ENCODE measurements around the gene BAG2.

Gene BAG2

DNA sequence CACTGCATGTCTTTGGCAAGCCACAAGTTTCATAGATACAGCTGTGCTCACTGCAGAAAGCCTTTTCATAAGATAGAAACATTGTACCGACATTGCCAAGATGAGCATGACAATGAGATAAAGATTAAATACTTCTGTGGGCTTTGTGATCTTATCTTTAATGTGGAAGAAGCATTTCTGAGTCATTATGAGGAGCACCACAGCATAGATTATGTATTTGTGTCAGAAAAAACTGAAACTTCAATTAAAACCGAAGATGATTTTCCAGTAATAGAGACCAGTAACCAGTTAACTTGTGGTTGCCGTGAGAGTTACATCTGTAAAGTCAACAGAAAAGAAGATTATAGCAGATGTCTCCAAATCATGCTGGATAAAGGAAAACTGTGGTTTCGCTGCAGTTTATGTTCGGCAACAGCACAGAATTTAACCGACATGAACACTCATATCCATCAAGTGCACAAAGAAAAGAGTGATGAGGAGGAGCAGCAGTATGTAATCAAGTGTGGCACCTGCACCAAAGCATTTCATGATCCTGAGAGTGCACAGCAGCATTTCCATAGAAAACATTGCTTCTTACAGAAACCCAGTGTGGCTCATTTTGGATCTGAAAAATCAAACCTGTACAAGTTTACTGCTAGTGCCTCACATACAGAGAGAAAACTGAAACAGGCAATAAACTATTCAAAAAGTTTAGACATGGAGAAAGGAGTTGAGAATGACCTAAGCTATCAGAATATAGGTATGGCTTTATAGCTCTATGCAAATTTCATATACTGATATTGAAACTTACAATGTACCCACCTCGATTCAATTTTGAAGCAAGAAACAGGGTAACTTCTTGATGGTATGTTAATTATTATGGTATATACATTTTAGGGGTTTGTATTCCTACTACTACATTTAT, 23.9 kb upstream of the BAG2 start:
- Histone ChIP-seq H3K36me3 (ENCODE audit: control insufficient read depth, insufficient read depth, low read length) (peaks cover 13% of the 10 kb centered on the region), H3K27ac (ENCODE audit: low read depth, low read length) (no peak overlapping the region), H3K4me1 (ENCODE audit: control insufficient read depth, insufficient read depth, low read length) (no peaks in the 10 kb centered on the region), H3K4me3 (ENCODE audit: low read length) (no peak overlapping the region), H3K9ac (ENCODE audit: low read length) (no peak overlapping the region), H3K27me3 (ENCODE audit: control insufficient read depth, insufficient read depth, low read length) (no peaks in the 10 kb centered on the region)

DNA sequence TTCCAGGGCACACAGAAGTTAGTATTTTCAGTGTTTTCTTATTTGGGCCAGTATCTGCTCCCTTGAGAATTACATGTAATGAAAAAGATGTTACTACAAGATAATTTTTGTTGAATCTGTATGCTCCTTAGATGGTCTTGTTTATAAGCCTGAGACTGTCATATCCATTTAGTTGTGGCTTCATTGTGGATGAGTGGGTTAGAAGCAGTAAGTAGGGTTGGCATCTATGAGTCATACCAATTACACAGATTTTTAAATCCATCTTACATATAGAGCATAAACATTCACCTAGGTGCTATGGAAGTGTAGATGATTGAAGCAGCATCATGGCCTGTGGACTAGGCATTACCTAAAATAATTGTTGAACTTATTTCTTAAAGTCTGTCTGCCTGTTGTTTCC, 13.5 kb upstream of the BAG2 start:
- Histone ChIP-seq H3K36me3 (ENCODE audit: control insufficient read depth, insufficient read depth, low read length) (peaks cover 5% of the 10 kb centered on the region), H3K4me3 (ENCODE audit: low read length) (no peak overlapping the region), H3K27ac (ENCODE audit: low read depth, low read length) (no peak overlapping the region), H3K9ac (ENCODE audit: low read length) (no peak overlapping the region), H3K27me3 (ENCODE audit: control insufficient read depth, insufficient read depth, low read length) (no peaks in the 10 kb centered on the region), H3K4me1 (ENCODE audit: control insufficient read depth, insufficient read depth, low read length) (no peaks in the 10 kb centered on the region)

DNA sequence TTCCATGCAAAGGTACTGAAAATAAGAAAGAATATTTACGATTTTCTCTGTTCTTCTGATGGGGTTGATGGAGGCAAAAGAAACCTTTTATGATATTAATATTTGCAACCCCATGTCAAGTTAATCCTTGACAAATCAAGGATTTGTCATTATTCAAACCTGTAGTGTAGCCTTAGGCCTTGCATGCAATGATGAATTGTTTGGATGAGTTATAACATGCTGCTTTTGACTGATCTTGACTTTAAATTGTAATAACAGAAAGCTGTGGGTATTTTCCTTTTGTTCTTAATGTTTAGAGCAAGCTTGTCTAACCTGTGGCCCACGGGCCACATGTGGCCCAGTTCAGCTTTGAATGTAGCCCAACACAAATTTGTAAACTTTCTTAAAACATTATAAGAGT, 13.0 kb upstream of the BAG2 start:
- Histone ChIP-seq H3K9ac (ENCODE audit: low read length) (no peak overlapping the region), H3K27ac (ENCODE audit: low read depth, low read length) (no peak overlapping the region), H3K4me3 (ENCODE audit: low read length) (no peak overlapping the region), H3K4me1 (ENCODE audit: control insufficient read depth, insufficient read depth, low read length) (no peaks in the 10 kb centered on the region), H3K27me3 (ENCODE audit: control insufficient read depth, insufficient read depth, low read length) (no peaks in the 10 kb centered on the region), H3K36me3 (ENCODE audit: control insufficient read depth, insufficient read depth, low read length) (peaks cover 5% of the 10 kb centered on the region)

DNA sequence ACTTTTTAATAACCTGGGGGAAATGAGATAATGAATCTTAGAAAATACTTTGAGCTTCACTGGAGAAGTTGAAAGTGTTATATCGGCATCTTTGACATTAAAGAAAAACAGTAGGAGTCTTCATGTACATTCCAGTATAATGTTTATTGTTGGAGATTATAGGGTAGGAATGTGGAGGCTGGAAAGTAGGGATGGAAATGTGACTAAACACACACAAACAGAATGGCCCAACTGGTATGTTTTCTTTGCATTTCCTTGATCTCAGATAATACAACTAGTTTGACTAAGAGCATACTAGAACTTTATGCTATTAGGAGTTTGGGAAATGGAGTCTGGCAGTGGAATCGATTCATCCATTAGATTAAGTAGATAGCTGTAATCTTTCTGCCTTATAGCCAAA, 10.1 kb upstream of the BAG2 start:
- no peaks in the 10 kb centered on the region for H3K27me3 ChIP-seq (ENCODE audit: control insufficient read depth, insufficient read depth, low read length)
- no peak overlapping the region for H3K9ac ChIP-seq (ENCODE audit: low read length)
- no peak overlapping the region for H3K27ac ChIP-seq (ENCODE audit: low read depth, low read length)
- H3K36me3 ChIP-seq (ENCODE audit: control insufficient read depth, insufficient read depth, low read length) = peaks cover 3% of the 10 kb centered on the region
- H3K4me3 ChIP-seq (ENCODE audit: low read length) = no peak overlapping the region
- no peaks in the 10 kb centered on the region for H3K4me1 ChIP-seq (ENCODE audit: control insufficient read depth, insufficient read depth, low read length)

DNA sequence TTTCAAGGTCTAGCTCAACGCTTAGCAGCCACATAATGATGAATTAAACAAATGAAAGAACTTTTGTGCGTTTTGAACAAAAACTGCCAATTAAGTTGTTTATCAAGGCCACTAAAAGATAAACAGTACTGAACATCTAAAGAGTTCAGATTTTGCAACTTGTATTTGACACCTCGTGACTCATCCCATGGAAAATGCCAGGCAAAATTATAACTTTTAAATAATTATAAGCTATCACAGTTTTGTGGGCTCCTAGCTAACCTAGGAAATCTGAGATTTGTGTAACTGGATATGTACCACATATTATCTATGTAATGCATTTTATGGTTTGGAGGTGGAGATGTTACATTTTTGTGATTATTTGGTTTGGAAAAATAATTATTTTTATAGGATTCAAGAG, 9.6 kb upstream of the BAG2 start:
- Histone ChIP-seq H3K4me1 (ENCODE audit: control insufficient read depth, insufficient read depth, low read length) (no peaks in the 10 kb centered on the region), H3K4me3 (ENCODE audit: low read length) (no peak overlapping the region), H3K27ac (ENCODE audit: low read depth, low read length) (no peak overlapping the region), H3K27me3 (ENCODE audit: control insufficient read depth, insufficient read depth, low read length) (no peaks in the 10 kb centered on the region), H3K9ac (ENCODE audit: low read length) (no peak overlapping the region), H3K36me3 (ENCODE audit: control insufficient read depth, insufficient read depth, low read length) (peaks cover 4% of the 10 kb centered on the region)

DNA sequence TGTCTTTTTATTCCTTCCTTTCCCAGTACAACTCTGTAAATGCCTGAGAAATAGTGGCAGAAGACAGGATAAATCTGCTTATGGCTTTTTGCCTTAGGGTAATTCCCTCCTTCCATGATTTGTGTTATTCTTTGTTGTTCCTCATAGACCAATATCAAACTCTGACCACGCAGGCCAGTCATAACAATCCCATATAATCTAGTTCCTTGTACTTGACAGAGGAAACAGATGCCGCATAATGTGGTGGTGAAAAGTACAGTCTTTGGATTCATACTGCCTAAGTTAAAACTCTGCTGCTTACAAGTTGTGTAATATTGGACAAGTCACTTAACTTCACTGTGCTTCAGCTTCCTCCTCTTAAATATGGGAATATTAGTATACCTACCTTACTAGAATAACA, 8.2 kb upstream of the BAG2 start:
- H3K36me3 ChIP-seq (ENCODE audit: control insufficient read depth, insufficient read depth, low read length) = peaks cover 6% of the 10 kb centered on the region
- no peaks in the 10 kb centered on the region for H3K27me3 ChIP-seq (ENCODE audit: control insufficient read depth, insufficient read depth, low read length)
- no peaks in the 10 kb centered on the region for H3K4me1 ChIP-seq (ENCODE audit: control insufficient read depth, insufficient read depth, low read length)
- H3K27ac ChIP-seq (ENCODE audit: low read depth, low read length) = no peak overlapping the region
- no peak overlapping the region for H3K4me3 ChIP-seq (ENCODE audit: low read length)
- no peak overlapping the region for H3K9ac ChIP-seq (ENCODE audit: low read length)

DNA sequence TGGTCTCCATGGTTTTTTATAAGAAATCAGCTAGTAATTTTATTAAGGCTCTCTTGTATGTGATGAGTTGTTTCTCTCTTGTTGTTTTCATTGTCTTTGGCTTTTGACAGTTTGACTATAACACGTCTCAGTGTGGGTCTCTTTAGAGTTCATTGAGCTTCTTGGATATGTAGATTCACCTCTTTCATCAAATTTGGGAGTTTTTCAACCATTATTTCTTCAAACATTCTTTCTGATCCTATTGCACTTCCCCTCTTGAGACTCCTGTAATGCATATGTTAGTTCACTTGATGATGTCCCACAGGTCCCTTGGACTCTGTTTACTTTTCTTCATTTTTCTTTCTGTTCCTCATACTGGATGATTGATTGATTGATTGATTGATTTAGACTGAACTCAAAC, 7.0 kb upstream of the BAG2 start:
- Histone ChIP-seq H3K4me1 (ENCODE audit: control insufficient read depth, insufficient read depth, low read length) (no peaks in the 10 kb centered on the region), H3K9ac (ENCODE audit: low read length) (no peak overlapping the region), H3K27me3 (ENCODE audit: control insufficient read depth, insufficient read depth, low read length) (no peaks in the 10 kb centered on the region), H3K27ac (ENCODE audit: low read depth, low read length) (no peak overlapping the region), H3K36me3 (ENCODE audit: control insufficient read depth, insufficient read depth, low read length) (peaks cover 6% of the 10 kb centered on the region), H3K4me3 (ENCODE audit: low read length) (no peak overlapping the region)

DNA sequence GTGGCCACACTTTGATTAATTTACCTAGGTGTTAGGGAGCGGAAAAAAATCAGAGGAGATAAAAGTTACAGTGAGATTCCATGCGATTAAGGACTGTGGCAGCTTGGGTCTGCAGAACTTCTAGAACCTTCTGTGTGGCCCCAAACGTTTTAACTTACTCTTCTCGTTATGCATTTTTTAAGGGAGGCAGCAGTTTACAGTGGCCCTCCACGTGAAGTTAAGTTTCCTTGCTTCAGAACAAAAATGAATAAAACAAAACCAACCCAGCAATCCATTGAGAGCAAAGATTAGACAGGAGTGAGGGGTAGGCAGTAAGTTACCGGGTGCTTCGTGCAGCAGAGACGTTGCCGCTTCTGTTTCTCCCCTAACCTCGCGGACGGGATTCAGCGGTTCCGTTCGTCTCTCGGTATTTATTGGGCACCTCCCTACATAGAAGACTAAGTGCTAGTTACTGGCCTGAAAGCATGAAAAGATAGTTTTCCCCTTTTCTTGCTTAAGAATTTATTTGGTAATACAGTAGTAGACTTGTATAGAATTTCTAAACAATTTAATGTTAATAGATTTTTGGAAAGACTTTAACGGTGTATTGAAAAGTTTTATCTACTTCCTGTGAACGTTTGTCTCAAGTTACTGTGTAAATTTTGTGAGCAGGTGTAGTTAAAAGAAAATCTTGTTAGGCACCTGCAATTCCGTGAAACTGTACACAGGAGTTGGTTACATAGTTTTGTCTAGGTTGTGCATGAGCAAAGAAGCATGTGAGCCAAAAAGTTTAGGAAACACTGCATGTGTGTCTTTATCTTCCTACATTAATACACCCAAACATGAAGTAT, 1.1 kb downstream of the BAG2 start:
- peaks cover 32% of the 10 kb centered on the region for H3K4me1 ChIP-seq (ENCODE audit: control insufficient read depth, insufficient read depth, low read length)
- H3K27me3 ChIP-seq (ENCODE audit: control insufficient read depth, insufficient read depth, low read length) = no peaks in the 10 kb centered on the region
- H3K36me3 ChIP-seq (ENCODE audit: control insufficient read depth, insufficient read depth, low read length) = no peaks in the 10 kb centered on the region
- peak overlapping the region; percentile 96 for H3K27ac ChIP-seq (ENCODE audit: low read depth, low read length)
- peak overlapping the region; percentile 88 for H3K9ac ChIP-seq (ENCODE audit: low read length)
- peak overlapping the region; percentile 81 for H3K4me3 ChIP-seq (ENCODE audit: low read length)

DNA sequence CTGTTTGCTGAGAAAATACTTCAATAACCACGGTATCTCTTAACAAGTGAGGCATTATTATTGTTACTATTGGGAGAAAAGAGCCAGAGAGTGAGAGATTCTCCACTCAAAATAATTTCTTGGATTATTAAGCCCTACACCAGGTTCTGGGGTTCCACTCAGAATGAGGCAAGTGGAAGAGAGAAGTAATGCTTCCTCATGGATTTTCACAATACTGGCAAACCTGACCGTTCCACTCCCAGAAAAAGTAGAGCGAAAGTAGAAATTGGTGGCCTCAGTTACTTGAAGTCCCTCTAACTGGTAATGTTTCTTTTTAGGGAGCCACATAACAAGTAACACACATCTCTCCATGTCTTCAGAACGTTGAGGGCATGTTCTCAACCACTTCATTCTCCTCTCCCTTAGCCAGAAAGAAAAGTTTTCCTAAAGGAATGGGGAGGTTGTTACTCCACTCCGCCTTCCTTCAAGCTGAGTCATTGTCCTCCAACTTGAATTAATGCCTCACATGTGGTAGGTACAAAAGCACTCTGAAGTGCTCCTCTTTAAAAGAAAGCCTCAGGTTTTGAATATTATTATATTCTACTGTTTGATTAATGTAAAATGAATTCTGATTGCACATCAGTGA, 1.9 kb downstream of the BAG2 start:
- Histone ChIP-seq H3K27ac (ENCODE audit: low read depth, low read length) (peak overlapping the region; percentile 96), H3K27me3 (ENCODE audit: control insufficient read depth, insufficient read depth, low read length) (no peaks in the 10 kb centered on the region), H3K4me1 (ENCODE audit: control insufficient read depth, insufficient read depth, low read length) (peaks cover 39% of the 10 kb centered on the region), H3K4me3 (ENCODE audit: low read length) (peak overlapping the region; percentile 81), H3K9ac (ENCODE audit: low read length) (peak overlapping the region; percentile 21), H3K36me3 (ENCODE audit: control insufficient read depth, insufficient read depth, low read length) (no peaks in the 10 kb centered on the region)

DNA sequence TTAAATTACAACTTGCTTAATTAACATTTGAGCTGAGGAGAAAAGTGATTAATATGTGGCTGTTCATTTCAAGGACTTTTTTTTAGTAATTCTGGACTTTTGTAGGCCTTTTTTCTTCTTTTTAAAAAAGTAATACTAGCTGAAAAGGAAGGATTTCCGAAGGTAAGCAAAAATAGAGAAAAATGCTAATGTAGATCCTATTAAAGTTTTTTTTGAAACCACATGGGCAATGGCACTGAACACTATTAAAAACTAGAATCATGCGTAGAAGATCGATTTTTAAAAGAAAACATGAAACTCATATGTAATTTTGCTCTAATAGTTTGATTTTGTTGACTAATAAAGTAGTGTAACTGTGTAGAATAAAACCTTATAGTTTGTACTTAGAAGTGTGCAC, 2.4 kb downstream of the BAG2 start:
- Histone ChIP-seq H3K4me3 (ENCODE audit: low read length) (peak overlapping the region; percentile 81), H3K4me1 (ENCODE audit: control insufficient read depth, insufficient read depth, low read length) (peaks cover 44% of the 10 kb centered on the region)

DNA sequence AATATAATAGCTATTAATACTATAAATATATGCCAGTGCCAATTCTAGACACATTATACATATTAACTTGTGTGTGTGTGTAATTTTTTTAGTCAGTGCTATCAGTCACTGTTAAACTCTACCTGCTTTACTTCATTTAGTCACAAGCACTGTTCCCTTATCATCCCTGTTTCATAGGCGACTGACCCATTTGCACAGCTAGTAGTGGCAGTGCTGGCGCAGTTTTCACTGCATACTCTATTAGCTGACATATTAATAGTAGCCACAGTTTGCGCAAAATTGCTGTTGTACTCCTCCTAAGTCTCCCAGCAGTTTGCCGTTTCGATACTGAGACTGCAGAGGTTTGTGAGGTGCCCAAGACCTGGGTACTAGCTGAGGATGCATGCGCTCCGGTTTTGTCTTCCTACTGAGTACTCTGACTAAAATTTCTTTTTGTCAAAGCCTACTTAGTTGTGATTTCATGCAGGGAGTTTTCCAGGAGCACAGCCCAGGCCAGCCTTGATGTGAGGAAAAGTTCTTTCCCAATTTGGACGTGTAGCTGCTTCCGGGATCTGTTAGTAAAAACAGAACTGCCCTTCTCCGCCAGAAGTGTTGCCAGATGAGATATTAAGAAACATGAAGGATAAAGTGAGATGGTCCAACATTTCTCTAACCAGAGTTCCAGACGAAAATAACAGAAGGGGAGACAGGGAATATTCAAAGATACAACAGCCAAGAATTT, 5.6 kb downstream of the BAG2 start:
- Histone ChIP-seq H3K27ac (ENCODE audit: low read depth, low read length) (peak overlapping the region; percentile 96), H3K27me3 (ENCODE audit: control insufficient read depth, insufficient read depth, low read length) (no peaks in the 10 kb centered on the region), H3K36me3 (ENCODE audit: control insufficient read depth, insufficient read depth, low read length) (peaks cover 3% of the 10 kb centered on the region), H3K4me3 (ENCODE audit: low read length) (peak overlapping the region; percentile 5), H3K9ac (ENCODE audit: low read length) (no peak overlapping the region), H3K4me1 (ENCODE audit: control insufficient read depth, insufficient read depth, low read length) (peaks cover 48% of the 10 kb centered on the region)

More for the DNA sequence above, 2.4 kb downstream of the BAG2 start:
- H3K27me3 ChIP-seq (ENCODE audit: control insufficient read depth, insufficient read depth, low read length) = no peaks in the 10 kb centered on the region
- peak overlapping the region; percentile 96 for H3K27ac ChIP-seq (ENCODE audit: low read depth, low read length)
- H3K9ac ChIP-seq (ENCODE audit: low read length) = no peak overlapping the region
- H3K36me3 ChIP-seq (ENCODE audit: control insufficient read depth, insufficient read depth, low read length) = no peaks in the 10 kb centered on the region

DNA sequence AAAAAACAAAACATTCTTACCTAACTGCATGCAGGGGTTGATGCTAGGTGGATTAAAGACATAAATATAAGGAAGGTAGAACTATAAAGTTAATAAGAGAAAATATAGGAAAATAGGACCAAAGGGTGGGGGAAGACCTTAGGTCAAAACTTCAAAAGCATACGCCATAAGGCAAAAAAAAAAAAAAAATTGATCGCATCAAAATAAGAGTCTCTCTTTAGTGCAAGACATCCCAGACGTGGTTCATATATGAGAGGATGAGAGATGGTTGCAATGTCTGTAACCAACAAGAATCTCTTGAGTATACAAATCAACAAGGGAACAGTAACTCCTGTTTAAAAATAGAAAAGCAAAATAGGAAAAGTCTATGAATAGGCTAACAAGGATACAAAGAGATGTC, 8.5 kb downstream of the BAG2 start:
- Histone ChIP-seq H3K9ac (ENCODE audit: low read length) (no peak overlapping the region), H3K4me3 (ENCODE audit: low read length) (no peak overlapping the region), H3K27me3 (ENCODE audit: control insufficient read depth, insufficient read depth, low read length) (no peaks in the 10 kb centered on the region), H3K27ac (ENCODE audit: low read depth, low read length) (no peak overlapping the region), H3K36me3 (ENCODE audit: control insufficient read depth, insufficient read depth, low read length) (peaks cover 6% of the 10 kb centered on the region), H3K4me1 (ENCODE audit: control insufficient read depth, insufficient read depth, low read length) (peaks cover 42% of the 10 kb centered on the region)
